ENCODE results near the gene C1orf53. TPM values are rescaled to one million over a fixed set of nuclear protein-coding genes. Genes with fewer than 3 reads are reported as not detected.

The C1orf53 gene
- total RNA-seq, 1 experiment from 2014 or later = 1.4 TPM

DNA sequence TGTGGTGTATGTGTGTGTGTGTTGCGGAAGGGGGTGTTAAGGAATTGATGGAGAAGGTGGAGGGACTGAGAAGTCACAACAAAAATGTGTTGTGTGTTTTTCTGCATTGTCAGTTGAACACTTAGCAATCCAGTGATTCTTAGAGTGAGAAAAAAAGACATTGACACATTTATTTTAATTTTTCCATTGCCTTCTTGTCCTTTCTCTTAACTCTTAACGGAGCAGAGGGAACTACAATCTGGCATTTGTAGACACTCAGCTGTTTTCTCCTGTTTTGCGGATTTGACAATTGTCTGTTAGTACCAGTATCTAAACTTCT lies 725 bp downstream of the C1orf53 start:
- Mint-ChIP-seq H3K27me3 (ENCODE audit: low read depth) (peaks cover 67% of the 10 kb centered on the region), H3K27ac (peak overlapping the region in 1 of 3 experiments; percentile 41; a peak in 1 of 7 replicates), H3K36me3 (ENCODE audit: insufficient read depth in 1 of 3, low read depth in 3 of 3) (no peaks in the 10 kb centered on the region), H3K4me1 (peaks cover 18 to 22% of the 10 kb centered on the region in 2 experiments), H3K9me3 (peaks cover 0 to 4% of the 10 kb centered on the region in 2 experiments; a peak in 1 of 5 replicates), H3K4me3 (peak overlapping the region; percentile 79 to 87)
- no peak overlapping the region for H2BK120ac ChIP-seq (ENCODE audit: low read depth, low read length, poor library complexity, severe bottlenecking)
- H3K4me1 ChIP-seq (ENCODE audit: insufficient read depth, low read length) = no peaks in the 10 kb centered on the region; the same call in 1 of the 2 replicates
- H3K79me2 ChIP-seq (ENCODE audit: insufficient read depth, low read length) = no peaks in the 10 kb centered on the region
- no peak overlapping the region for H2AFZ ChIP-seq (ENCODE audit: low read length)
- DNase-seq = no peak
- H3K79me1 ChIP-seq (ENCODE audit: insufficient read depth, low read depth, low read length, poor library complexity, severe bottlenecking) = no peaks in the 10 kb centered on the region
- no peak overlapping the region for H2BK12ac ChIP-seq (ENCODE audit: insufficient read length, low read depth, low read length)
- H3T11ph ChIP-seq (ENCODE audit: low read length) = no peak overlapping the region
- H3K9ac ChIP-seq (ENCODE audit: extremely low read depth, insufficient read length, low read length) = peak overlapping the region; percentile 1
- no peak overlapping the region for H2BK5ac ChIP-seq (ENCODE audit: insufficient read length, low read length)
- peak overlapping the region; percentile 88 for H3K4me2 ChIP-seq (ENCODE audit: insufficient read depth, insufficient read length, low read length)
- H3K56ac ChIP-seq (ENCODE audit: insufficient read length, low read depth, low read length) = no peak overlapping the region
- H3K14ac ChIP-seq (ENCODE audit: insufficient read depth, low read length) = no peak overlapping the region; the same call in 1 of the 2 replicates
- WGBS (ENCODE audit: extremely low coverage, insufficient read length, low lambda C conversion rate) = no CpG with 5 or more reads among the region's 3 CpGs
- no peaks in the 10 kb centered on the region for H3K9me3 ChIP-seq (ENCODE audit: control insufficient read depth, low read depth, low read length)
- H3K23me2 ChIP-seq (ENCODE audit: insufficient read length, low read depth, low read length, poor library complexity, severe bottlenecking) = peaks cover 8% of the 10 kb centered on the region
- H3K27me3 ChIP-seq (ENCODE audit: insufficient read depth, low read length) = peaks cover 43% of the 10 kb centered on the region
- no peaks in the 10 kb centered on the region for H4K20me1 ChIP-seq (ENCODE audit: control insufficient read depth, insufficient read depth, insufficient read length)
- no peak overlapping the region for H2AK5ac ChIP-seq (ENCODE audit: insufficient read length, low read length)
- no peak overlapping the region for H3K23ac ChIP-seq (ENCODE audit: insufficient read length, low read depth, low read length)
- TF ChIP-seq, protein P1, sequence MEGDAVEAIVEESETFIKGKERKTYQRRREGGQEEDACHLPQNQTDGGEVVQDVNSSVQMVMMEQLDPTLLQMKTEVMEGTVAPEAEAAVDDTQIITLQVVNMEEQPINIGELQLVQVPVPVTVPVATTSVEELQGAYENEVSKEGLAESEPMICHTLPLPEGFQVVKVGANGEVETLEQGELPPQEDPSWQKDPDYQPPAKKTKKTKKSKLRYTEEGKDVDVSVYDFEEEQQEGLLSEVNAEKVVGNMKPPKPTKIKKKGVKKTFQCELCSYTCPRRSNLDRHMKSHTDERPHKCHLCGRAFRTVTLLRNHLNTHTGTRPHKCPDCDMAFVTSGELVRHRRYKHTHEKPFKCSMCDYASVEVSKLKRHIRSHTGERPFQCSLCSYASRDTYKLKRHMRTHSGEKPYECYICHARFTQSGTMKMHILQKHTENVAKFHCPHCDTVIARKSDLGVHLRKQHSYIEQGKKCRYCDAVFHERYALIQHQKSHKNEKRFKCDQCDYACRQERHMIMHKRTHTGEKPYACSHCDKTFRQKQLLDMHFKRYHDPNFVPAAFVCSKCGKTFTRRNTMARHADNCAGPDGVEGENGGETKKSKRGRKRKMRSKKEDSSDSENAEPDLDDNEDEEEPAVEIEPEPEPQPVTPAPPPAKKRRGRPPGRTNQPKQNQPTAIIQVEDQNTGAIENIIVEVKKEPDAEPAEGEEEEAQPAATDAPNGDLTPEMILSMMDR (conservative IDR thresholded peaks at IDR 0.05) = no peak
- H2BK20ac ChIP-seq (ENCODE audit: low read depth, low read length, poor library complexity, severe bottlenecking) = no peak overlapping the region
- H4K91ac ChIP-seq (ENCODE audit: insufficient read length, low read depth, low read length) = no peak overlapping the region
- no peak overlapping the region for H3K27ac ChIP-seq (ENCODE audit: insufficient read length, low read depth, low read length)
- no peak overlapping the region for H4K8ac ChIP-seq (replicated peaks; ENCODE audit: insufficient read length, low read depth, low read length)
- H3K4ac ChIP-seq (ENCODE audit: low read depth, low read length) = no peak overlapping the region
- H3K18ac ChIP-seq (ENCODE audit: insufficient read length, low read depth, low read length) = no peak overlapping the region
- H4K5ac ChIP-seq (ENCODE audit: insufficient read length, low read depth, low read length) = no peak overlapping the region
- H2BK15ac ChIP-seq (ENCODE audit: low read depth, low read length) = no peak overlapping the region
